Small intestine (tissue), 7 donors: ENCODE results near the gene RBM25. TPM values are rescaled to one million over a fixed set of nuclear protein-coding genes. Genes with fewer than 3 reads are reported as not detected.
"Not testable (repeated sequence)": the region's sequence is repeated elsewhere in the genome, so short reads cannot be mapped to it uniquely, and the experiment has no call there.

ENCODE experiments used
- DNase-seq, 2 donors: peaks; one replicate each; pipeline versions ENCODE4 v3.0.0 to v3.0.0-alpha.2; 2013
- FAIRE-seq: peaks from 2 replicates; lab custom pipeline; 2012; peaks lifted over from hg19 to GRCh38; lab: Jason Lieb, UNC
- H3K27ac ChIP-seq, 3 donors: one replicate each; pipeline ENCODE4 v1.5.1; 2013; ENCODE audit warnings: low read length in 2 of 3, mild to moderate bottlenecking in 2 of 3, control low read depth in 1 of 3, inconsistent platforms in 1 of 3, low read depth in 1 of 3, moderate library complexity in 1 of 3
- H3K27me3 ChIP-seq, 3 donors: one replicate each; pipeline ENCODE4 v1.6.1; 2013; ENCODE audit warnings: low read length in 3 of 3, inconsistent platforms in 1 of 3; ENCODE audit not compliant: control insufficient read depth in 3 of 3, insufficient read depth in 3 of 3
- H3K36me3 ChIP-seq, 3 donors: one replicate each; pipeline ENCODE4 v1.6.1; 2013; ENCODE audit warnings: low read length in 3 of 3, inconsistent platforms in 1 of 3, low read depth in 1 of 3, mild to moderate bottlenecking in 1 of 3, moderate library complexity in 1 of 3; ENCODE audit not compliant: control insufficient read depth in 3 of 3, insufficient read depth in 2 of 3
- H3K4me1 ChIP-seq, 3 donors: one replicate each; pipeline ENCODE4 v1.6.1; 2013; ENCODE audit warnings: low read length in 2 of 3, inconsistent platforms in 1 of 3, low read depth in 1 of 3, mild to moderate bottlenecking in 1 of 3, moderate library complexity in 1 of 3; ENCODE audit not compliant: control insufficient read depth in 3 of 3, insufficient read depth in 2 of 3
- H3K4me3 ChIP-seq, 3 donors: one replicate each; pipeline ENCODE4 v1.5.1; 2013; ENCODE audit warnings: low read length in 3 of 3, control low read depth in 1 of 3, inconsistent platforms in 1 of 3, low read depth in 1 of 3, mild to moderate bottlenecking in 1 of 3, moderate library complexity in 1 of 3
- H3K9me3 ChIP-seq, 2 donors: one replicate each; pipeline ENCODE4 v1.6.1; 2013; ENCODE audit warnings: low read depth in 1 of 2, low read length in 1 of 2; ENCODE audit not compliant: control insufficient read depth in 2 of 2, insufficient read depth in 1 of 2
- WGBS, 3 donors: extraction: QIAGEN DNeasy Blood & Tissue Kit; methylation state at CpG; one replicate each; pipeline ENCODE4 v1.1.7; 2013; 5-methylcytosine and 5-hydroxymethylcytosine counted together
- polyA plus RNA-seq, 4 donors: library from polyadenylated mRNA; stranded (reverse) in 3 of 4; unstranded in 1 of 4; fragments of 200-250 nt in 3 of 4; fragments of 120-200 nt in 1 of 4; gene quantifications; one replicate each; pipeline versions ENCODE4 v1.2.1 to v1.2.3, GENCODE V29; 2013
- donor health status: healthy with polysubstance abuse.
- donor health status: control.
- donor health status: control.
- donor health status: Bipolar disorder and iron deficiency.
- donor health status: healthy.

Gene RBM25
- polyA plus RNA-seq, 4 donors = 25.1 to 104 (median 40.7) TPM

DNA sequence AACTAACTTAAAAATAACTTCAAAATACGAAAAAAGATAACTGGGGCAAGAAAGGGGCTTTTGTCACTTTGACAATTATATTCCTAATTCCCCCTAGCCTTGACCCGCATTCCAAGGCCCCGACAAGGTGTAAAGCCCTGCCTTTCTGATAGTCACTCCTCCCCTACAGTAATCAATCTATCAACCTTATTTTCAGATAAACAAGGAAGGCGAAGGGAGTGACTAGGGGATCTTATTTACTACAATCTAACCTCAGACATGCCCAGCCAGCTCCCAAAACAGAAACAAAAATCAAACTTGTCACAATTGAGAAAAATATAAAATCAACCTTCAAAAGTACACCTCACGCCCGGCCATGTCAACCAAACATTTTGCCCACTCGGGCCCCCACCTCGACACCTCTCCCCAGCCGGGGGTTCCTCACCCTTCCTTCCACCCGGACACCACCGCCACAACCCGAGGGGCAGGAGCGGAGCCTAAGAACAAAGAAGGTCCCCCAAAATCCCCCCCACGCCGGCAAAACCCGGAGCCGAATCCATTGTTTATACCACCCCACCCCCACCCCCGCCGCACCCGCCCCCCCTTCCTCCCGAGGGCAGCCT lies 32.0 kb upstream of the RBM25 start:
- peak overlapping the region; percentile 70 to 83 (median 77) for H3K4me3 ChIP-seq
- DNase-seq (peak in 1 of 2 donors; percentile 18), FAIRE-seq (no peak)
- peaks cover 0 to 14% (median 9%) of the 10 kb centered on the region in 3 donors for H3K36me3 ChIP-seq
- WGBS, 3 donors = 3 to 4% (median 3%) methylated on average over 20 to 21 of the region's 21 CpGs
- no peaks in the 10 kb centered on the region for H3K27me3 ChIP-seq
- H3K9me3 ChIP-seq = no peaks in the 10 kb centered on the region
- H3K27ac ChIP-seq = peak overlapping the region; percentile 72 to 77 (median 72)
- peaks cover 0 to 4% (median 0%) of the 10 kb centered on the region in 3 donors for H3K4me1 ChIP-seq

DNA sequence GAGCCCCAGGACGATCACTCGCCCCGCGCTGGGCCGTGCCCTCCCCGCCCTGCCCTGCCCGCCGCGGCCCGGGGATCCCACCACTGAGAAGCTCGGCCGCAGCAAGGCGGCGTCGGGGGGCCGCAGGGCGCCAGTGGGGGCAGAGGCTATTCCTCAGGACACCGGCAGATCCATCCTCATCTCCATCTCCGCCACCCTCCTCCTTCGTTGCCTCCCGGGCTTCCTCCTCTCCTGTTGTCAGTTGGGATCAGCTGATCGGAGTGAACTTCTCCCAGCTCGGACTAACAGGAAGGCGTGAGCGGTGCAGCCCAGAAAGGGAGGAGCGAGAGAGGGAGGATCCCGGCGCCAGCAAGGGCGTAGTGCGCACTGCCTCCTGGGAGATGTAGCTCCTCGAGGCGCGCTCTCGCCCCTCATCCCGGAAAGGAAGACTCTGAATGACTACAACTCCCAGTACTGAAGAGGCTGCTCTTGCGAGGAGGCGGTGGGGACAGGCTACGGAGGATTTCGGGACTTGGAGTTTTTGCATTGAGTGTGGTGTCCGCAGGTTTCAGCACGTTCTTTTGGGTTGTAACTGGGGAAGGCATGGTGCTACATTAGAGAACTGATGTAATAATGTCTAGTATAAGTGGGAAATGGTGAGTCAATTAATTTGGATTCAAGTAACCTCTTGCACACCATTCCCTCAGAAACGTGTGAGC lies 31.3 kb upstream of the RBM25 start, which contains the start of gene ZFYVE1:
ZFYVE1 (minus strand) TSS at position 262 of the 698 bp plus-strand sequence. CDS start 2,598 bp downstream, outside the sequence.
- no peaks in the 10 kb centered on the region for H3K27me3 ChIP-seq
- H3K9me3 ChIP-seq = no peaks in the 10 kb centered on the region
- peaks cover 0 to 14% (median 9%) of the 10 kb centered on the region in 3 donors for H3K36me3 ChIP-seq
- H3K4me1 ChIP-seq = peaks cover 0 to 4% (median 0%) of the 10 kb centered on the region in 3 donors
- peak within 1 kb of the TSS; percentile 72 to 77 (median 72) for H3K27ac ChIP-seq
- peak within 1 kb of the TSS; percentile 70 to 83 (median 77) for H3K4me3 ChIP-seq
- DNase-seq (peak; percentile 99), FAIRE-seq (peak; percentile 33)
- WGBS, 3 donors = 0 to 1% (median 1%) methylated on average over 26 to 42 of the region's 42 CpGs

DNA sequence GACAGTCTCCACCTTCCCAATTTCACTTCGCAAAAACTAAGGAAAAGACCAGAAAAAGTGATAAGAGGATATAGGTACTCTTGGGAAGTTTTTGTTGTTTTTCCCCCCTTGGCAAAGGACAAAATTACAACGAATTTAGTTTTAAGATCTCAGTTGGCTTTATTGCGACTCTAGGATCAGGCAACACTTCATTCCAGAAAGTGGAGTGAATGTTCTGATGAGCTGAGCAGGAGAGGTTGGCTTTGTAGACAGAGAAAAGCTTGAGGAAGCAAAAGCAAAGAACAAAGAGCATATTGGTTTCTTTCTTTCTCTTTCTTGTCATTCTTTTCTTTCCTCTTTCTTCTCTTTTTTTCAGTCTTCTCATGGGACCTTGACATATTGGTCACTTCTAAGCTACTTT lies 30.8 kb upstream of the RBM25 start:
- Histone ChIP-seq H3K27me3 (no peaks in the 10 kb centered on the region), H3K36me3 (peaks cover 0 to 12% (median 9%) of the 10 kb centered on the region in 3 donors), H3K9me3 (no peaks in the 10 kb centered on the region), H3K4me3 (peak overlapping the region; percentile 5 to 38 (median 32)), H3K4me1 (peaks cover 0 to 4% (median 0%) of the 10 kb centered on the region in 3 donors), H3K27ac (peak overlapping the region in 1 of 3 donors; percentile 77)
- WGBS, 3 donors = 31 to 47% (median 45%) methylated on average over 3 of the region's 3 CpGs
- DNase-seq (no peak), FAIRE-seq (no peak)

DNA sequence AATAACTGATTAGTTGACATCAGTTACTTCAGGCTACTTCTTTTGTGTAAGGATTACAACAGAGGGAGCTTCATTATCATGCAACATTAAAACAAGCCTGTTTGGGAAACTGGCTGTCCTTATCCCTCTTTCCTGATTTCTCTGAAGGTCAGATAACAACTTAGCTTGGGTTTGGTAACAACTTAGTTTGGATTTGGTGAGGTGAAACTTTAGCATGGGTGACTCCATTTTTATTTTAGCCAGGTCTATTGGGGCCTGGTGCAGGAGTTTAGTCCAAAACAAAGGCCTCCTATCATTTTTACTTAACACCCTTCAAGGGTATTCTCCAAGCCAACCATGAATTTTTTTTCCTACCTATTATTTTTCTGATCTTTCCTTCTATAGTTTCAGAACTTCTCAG lies 30.4 kb upstream of the RBM25 start:
- Histone ChIP-seq H3K9me3 (no peaks in the 10 kb centered on the region), H3K4me3 (no peak overlapping the region), H3K36me3 (peaks cover 0 to 10% (median 5%) of the 10 kb centered on the region in 3 donors), H3K27me3 (no peaks in the 10 kb centered on the region), H3K27ac (no peak overlapping the region), H3K4me1 (peaks cover 0 to 4% (median 0%) of the 10 kb centered on the region in 3 donors)
- no peak for FAIRE-seq
- no peak for DNase-seq

DNA sequence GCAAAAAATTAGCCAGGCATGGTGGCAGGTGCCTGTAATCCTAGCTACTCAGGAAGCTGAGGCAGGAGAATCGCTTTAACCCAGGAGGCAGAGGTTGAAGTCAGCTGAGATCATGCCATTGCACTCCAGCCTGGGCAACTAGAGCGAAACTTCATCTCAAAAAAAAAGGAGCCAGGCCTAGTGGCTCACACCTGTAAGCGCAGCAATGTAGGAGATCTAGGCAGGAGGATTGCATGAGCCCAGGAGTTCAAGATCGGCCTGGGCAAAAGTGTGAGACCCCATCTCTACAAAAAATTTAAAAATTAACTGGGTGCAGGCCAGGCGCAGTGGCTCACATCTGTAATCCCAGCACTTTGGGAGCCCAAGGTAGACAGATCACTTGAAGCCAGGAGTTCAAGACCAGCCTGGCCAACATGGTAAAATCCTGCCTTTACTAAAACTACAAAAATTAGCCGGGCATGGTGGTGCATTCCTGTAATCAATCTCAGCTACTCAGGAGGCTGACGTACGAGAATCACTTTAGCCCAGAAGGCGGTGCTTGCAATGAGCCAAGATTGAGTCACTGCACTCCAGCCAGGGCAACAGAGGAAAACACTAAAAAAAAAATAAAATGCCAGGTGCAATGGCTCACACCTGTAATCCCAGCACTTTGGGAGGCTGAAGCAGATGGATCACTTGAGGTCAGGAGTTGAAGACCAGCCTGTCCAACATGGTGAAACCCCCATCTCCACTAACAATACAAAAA lies 21.5 kb upstream of the RBM25 start:
- H3K36me3 ChIP-seq, H3K9me3 ChIP-seq, H3K27ac ChIP-seq, DNase-seq, FAIRE-seq, H3K4me1 ChIP-seq, H3K27me3 ChIP-seq, H3K4me3 ChIP-seq: not testable (repeated sequence)
- 86 to 91% (median 91%) methylated on average over 9 of the region's 9 CpGs for WGBS, 3 donors

DNA sequence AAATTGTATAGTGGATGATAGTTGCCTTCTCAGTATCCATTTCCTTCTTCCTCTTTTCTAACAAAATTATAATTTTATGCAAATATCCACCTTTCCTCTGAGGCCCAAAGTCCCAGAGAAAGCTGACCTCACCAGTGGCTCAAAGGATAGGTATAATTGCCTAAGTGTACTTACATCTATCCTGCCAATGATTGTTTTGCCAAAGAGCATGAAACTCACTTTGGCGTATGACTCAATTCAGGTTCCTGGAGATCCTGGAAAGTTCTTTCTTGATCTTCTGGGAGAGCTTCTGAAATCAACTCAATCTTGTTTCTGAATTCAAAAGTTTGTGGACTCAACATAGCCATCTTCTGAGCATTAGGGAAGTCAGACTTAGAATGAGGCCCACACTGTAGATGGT lies 10.5 kb upstream of the RBM25 start:
- no peaks in the 10 kb centered on the region for H3K9me3 ChIP-seq
- no peak overlapping the region for H3K27ac ChIP-seq
- FAIRE-seq = no peak
- DNase-seq = no peak
- H3K4me1 ChIP-seq = no peaks in the 10 kb centered on the region
- H3K4me3 ChIP-seq = no peak overlapping the region
- no peaks in the 10 kb centered on the region for H3K27me3 ChIP-seq
- no peaks in the 10 kb centered on the region for H3K36me3 ChIP-seq
- 84 to 100% (median 97%) methylated on average over 1 of the region's 1 CpG for WGBS, 3 donors

DNA sequence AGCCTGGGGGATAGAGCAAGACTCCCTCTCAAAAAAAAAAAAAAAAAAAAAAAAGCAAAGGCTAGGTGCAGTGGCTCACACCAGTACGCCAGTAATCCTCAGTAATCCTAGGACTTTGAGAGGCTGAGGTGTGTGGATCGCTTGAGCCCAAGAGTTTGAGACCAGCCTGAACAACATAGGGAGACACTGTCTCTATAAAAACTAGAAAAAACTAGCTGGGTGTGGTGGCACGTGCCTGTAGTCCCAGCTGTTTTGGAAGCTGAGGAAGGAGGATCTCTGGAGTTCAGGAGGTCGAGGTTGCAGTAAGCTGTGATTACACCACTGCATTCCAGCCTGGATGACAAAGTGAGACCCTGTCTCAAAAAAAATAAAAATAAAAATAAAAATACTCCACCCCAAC lies 8.9 kb upstream of the RBM25 start:
- H3K27me3 ChIP-seq = no peaks in the 10 kb centered on the region
- FAIRE-seq = no peak

DNA sequence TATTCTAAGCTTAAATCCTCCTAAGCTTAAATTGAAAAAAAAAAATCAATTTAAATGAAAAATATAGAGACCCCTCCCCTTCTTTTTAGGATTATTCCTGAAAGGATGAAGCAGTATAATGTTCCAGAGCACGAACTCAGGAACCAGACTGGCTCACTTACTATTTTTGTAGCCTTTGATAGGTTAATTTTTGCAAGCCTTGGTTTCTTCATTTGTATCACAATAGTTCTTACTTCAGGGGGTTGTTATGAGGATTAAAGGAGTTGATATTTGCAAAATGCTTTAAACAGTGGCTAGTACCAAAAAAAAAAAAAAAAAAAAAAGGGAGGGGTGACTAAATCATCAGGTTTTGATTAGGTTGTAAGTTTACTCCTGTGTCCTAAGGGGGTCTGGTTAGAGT lies 3.1 kb upstream of the RBM25 start:
- Histone ChIP-seq H3K4me1 (peaks cover 0 to 5% (median 4%) of the 10 kb centered on the region in 3 donors), H3K27me3 (no peaks in the 10 kb centered on the region), H3K36me3 (peaks cover 0 to 3% (median 0%) of the 10 kb centered on the region in 3 donors), H3K4me3 (no peak overlapping the region), H3K9me3 (no peaks in the 10 kb centered on the region), H3K27ac (no peak overlapping the region)
- FAIRE-seq (no peak), DNase-seq (no peak)
- WGBS, 3 donors = 84 to 92% (median 86%) methylated on average over 1 of the region's 1 CpG

More for the DNA sequence above, 8.9 kb upstream of the RBM25 start:
- no peak for DNase-seq
- H3K27ac ChIP-seq = no peak overlapping the region
- no peaks in the 10 kb centered on the region for H3K36me3 ChIP-seq
- no peaks in the 10 kb centered on the region for H3K4me1 ChIP-seq
- H3K4me3 ChIP-seq = no peak overlapping the region
- no peaks in the 10 kb centered on the region for H3K9me3 ChIP-seq
- WGBS, 3 donors = 50 to 71% (median 67%) methylated on average over 4 of the region's 4 CpGs
